Inflammatory macrophage treated with lipopolysaccharide for 1 hour (primary cell): ENCODE measurements around the gene CD5L.

Experiments used
- DNase-seq, 2 donors: peaks; one replicate each; pipeline ENCODE4 v3.0.0-alpha.2; 2020 to 2022

CD5L gene

GRCh38 chr1:157841708-157842107 is at the start of gene CD5L:
CD5L (minus strand) TSS chr1:157841808; CDS start chr1:157841701, 107 bp downstream.
- DNase-seq, result no peak

GRCh38 chr1:157882580-157882979 is 41.0 kb upstream of the CD5L start:
- peak; percentile 15 to 53 for DNase-seq

GRCh38 chr1:157880621-157881020 is 39.0 kb upstream of the CD5L start:
- peak in 1 of 2 donors; percentile 28 for DNase-seq

GRCh38 chr1:157878059-157878458 is 36.5 kb upstream of the CD5L start:
- DNase-seq, result peak; percentile 34 to 57

- peak in 1 of 2 donors; percentile 27 for DNase-seq
These were observed 28.9 kb upstream of the CD5L start for GRCh38 chr1:157870490-157870889.

- no peak for DNase-seq
These were observed 27.0 kb upstream of the CD5L start for GRCh38 chr1:157868654-157869053.

- DNase-seq, result no peak
These were observed 20.8 kb upstream of the CD5L start for GRCh38 chr1:157862114-157863070.

GRCh38 chr1:157856538-157856937 is 14.9 kb upstream of the CD5L start:
- DNase-seq, result no peak

- DNase-seq, result no peak
These were observed 10.9 kb upstream of the CD5L start for GRCh38 chr1:157852476-157852875.

GRCh38 chr1:157849229-157849875 is 7.7 kb upstream of the CD5L start:
- DNase-seq, result peak; percentile 41 to 55

- peak; percentile 38 to 60 for DNase-seq
These were observed 2.7 kb upstream of the CD5L start for GRCh38 chr1:157844089-157844830.

GRCh38 chr1:157842939-157843338 is 1.3 kb upstream of the CD5L start:
- no peak for DNase-seq

- DNase-seq, result no peak
These were observed 2.6 kb downstream of the CD5L start for GRCh38 chr1:157838966-157839365.

- no peak for DNase-seq
These were observed 7.2 kb downstream of the CD5L start for GRCh38 chr1:157834430-157834829.

- DNase-seq, result no peak
These were observed 8.5 kb downstream of the CD5L start for GRCh38 chr1:157833145-157833544.

- no peak for DNase-seq
These were observed 9.5 kb downstream of the CD5L start for GRCh38 chr1:157831968-157832626.

- DNase-seq, result no peak
These were observed 10.7 kb downstream of the CD5L start for GRCh38 chr1:157830887-157831286.

GRCh38 chr1:157829711-157830110 is 11.9 kb downstream of the CD5L start:
- no peak for DNase-seq

GRCh38 chr1:157829210-157829609 is 12.4 kb downstream of the CD5L start:
- DNase-seq, result no peak

- no peak for DNase-seq
These were observed 21.3 kb downstream of the CD5L start for GRCh38 chr1:157820299-157820698.

- peak; percentile 5 to 36 for DNase-seq
These were observed 21.7 kb downstream of the CD5L start, which contains the start of gene FCRL1 for GRCh38 chr1:157819896-157820295. FCRL1 (minus strand) TSS chr1:157820120; CDS start chr1:157820037, 83 bp downstream.

- DNase-seq, result no peak
These were observed 22.4 kb downstream of the CD5L start for GRCh38 chr1:157819215-157819614.

- no peak for DNase-seq
These were observed 28.3 kb downstream of the CD5L start for GRCh38 chr1:157813269-157813668.
